ENCODE data around the gene PPL. TPM values are rescaled to one million over a fixed set of nuclear protein-coding genes. Genes with fewer than 3 reads are reported as not detected.

The PPL gene
- total and polyA plus RNA-seq, 4 donors: 19.9 to 89.0 (median 52.8) TPM

DNA sequence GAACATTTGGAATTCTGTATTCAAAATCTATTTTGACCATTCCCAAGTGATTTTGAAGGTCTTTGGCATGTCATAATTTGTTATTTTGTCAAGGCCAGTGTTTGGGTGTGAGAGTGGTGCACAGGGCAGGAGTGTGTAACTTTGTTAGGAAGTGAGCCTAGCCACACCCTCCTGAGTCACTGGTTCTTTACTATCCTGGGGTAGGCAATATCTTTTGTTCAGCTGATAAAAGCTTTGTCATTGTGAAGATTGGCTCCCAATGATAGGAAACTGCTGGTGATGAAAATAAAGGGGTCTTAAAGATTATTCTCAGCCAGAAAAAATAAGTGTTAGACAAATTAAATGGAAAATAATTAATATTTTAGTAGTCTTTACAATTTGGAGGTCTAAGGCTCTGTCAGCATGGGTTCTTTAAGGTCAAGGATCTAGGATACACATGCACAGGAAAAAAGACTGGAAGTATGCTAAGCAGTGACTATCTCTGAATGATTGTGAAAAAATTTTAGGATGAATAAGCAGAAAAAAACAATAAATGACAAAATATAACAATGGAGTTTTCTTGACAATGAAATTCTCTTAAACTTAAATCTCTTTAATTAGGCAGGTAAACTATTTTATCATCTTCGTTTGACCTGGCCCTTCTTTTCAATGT lies 84.6 kb downstream of the PPL start:
- peaks cover 7 to 18% (median 14%) of the 10 kb centered on the region in 5 donors for H3K4me1 ChIP-seq (ENCODE audit: control insufficient read depth in 5 of 5, insufficient read depth in 5 of 5, low read length in 5 of 5)
- peak overlapping the region; percentile 9 to 50 for H3K27ac ChIP-seq (ENCODE audit: low read depth in 1 of 2, low read length in 1 of 2)

GRCh38 chr16:4850211-4850610 lies 86.7 kb downstream of the PPL start:
- no peak overlapping the region for H3K4me3 ChIP-seq
- TF ChIP-seq CTCF (IDR thresholded peaks at IDR 0.05; ENCODE audit: control extremely low read depth, extremely low read depth): no peak
- no peaks in the 10 kb centered on the region for H3K9me3 ChIP-seq (ENCODE audit: control insufficient read depth in 4 of 4, insufficient read depth in 3 of 4, low read length in 3 of 4)
- peak overlapping the region in 1 of 2 donors; percentile 25 for H3K9ac ChIP-seq (ENCODE audit: insufficient read depth in 1 of 2, low read length in 2 of 2)
- H3K27me3 ChIP-seq (ENCODE audit: control insufficient read depth in 3 of 3, insufficient read depth in 3 of 3, low read length in 2 of 3): no peaks in the 10 kb centered on the region
- DNase-seq: no peak
- no peak for ATAC-seq (ENCODE audit: insufficient read depth, low FRiP score)
- peaks cover 7 to 28% (median 23%) of the 10 kb centered on the region in 5 donors for H3K4me1 ChIP-seq (ENCODE audit: control insufficient read depth in 5 of 5, insufficient read depth in 5 of 5, low read length in 5 of 5)
- peaks cover 2 to 16% (median 8%) of the 10 kb centered on the region in 4 donors for H3K36me3 ChIP-seq (ENCODE audit: control insufficient read depth in 4 of 4, insufficient read depth in 4 of 4, low read length in 4 of 4)
- 86 to 89% methylated on average over 3 of the region's 3 CpGs for WGBS, 2 donors
- no peak overlapping the region for H3K27ac ChIP-seq (ENCODE audit: low read depth in 1 of 2, low read length in 1 of 2)

More for the DNA sequence above, 84.6 kb downstream of the PPL start:
- Histone ChIP-seq H3K9ac (ENCODE audit: insufficient read depth in 1 of 2, low read length in 2 of 2) (no peak overlapping the region), H3K9me3 (ENCODE audit: control insufficient read depth in 4 of 4, insufficient read depth in 3 of 4, low read length in 3 of 4) (no peaks in the 10 kb centered on the region), H3K27me3 (ENCODE audit: control insufficient read depth in 3 of 3, insufficient read depth in 3 of 3, low read length in 2 of 3) (no peaks in the 10 kb centered on the region), H3K4me3 (no peak overlapping the region), H3K36me3 (ENCODE audit: control insufficient read depth in 4 of 4, insufficient read depth in 4 of 4, low read length in 4 of 4) (peaks cover 2 to 33% (median 18%) of the 10 kb centered on the region in 4 donors)
- 75 to 90% methylated on average over 1 of the region's 1 CpG for WGBS, 2 donors
- TF ChIP-seq CTCF (IDR thresholded peaks at IDR 0.05; ENCODE audit: control extremely low read depth, extremely low read depth): no peak
- DNase-seq: no peak
- no peak for ATAC-seq (ENCODE audit: insufficient read depth, low FRiP score)

- Histone ChIP-seq H3K4me1 (ENCODE audit: control insufficient read depth in 5 of 5, insufficient read depth in 5 of 5, low read length in 5 of 5) (peaks cover 7 to 28% (median 23%) of the 10 kb centered on the region in 5 donors), H3K36me3 (ENCODE audit: control insufficient read depth in 4 of 4, insufficient read depth in 4 of 4, low read length in 4 of 4) (peaks cover 7 to 20% (median 12%) of the 10 kb centered on the region in 4 donors), H3K4me3 (peak overlapping the region; percentile 79), H3K27ac (ENCODE audit: low read depth in 1 of 2, low read length in 1 of 2) (peak overlapping the region; percentile 98 to 99), H3K9ac (ENCODE audit: insufficient read depth in 1 of 2, low read length in 2 of 2) (peak overlapping the region; percentile 53 to 87), H3K9me3 (ENCODE audit: control insufficient read depth in 4 of 4, insufficient read depth in 3 of 4, low read length in 3 of 4) (no peaks in the 10 kb centered on the region), H3K27me3 (ENCODE audit: control insufficient read depth in 3 of 3, insufficient read depth in 3 of 3, low read length in 2 of 3) (no peaks in the 10 kb centered on the region)
- WGBS, 2 donors: 0 to 1% methylated on average over 81 to 83 of the region's 83 CpGs
- ATAC-seq (ENCODE audit: insufficient read depth, low FRiP score) (peak; percentile 8), DNase-seq (peak; percentile 57 to 64 (median 60))
- TF ChIP-seq CTCF (IDR thresholded peaks at IDR 0.05; ENCODE audit: control extremely low read depth, extremely low read depth): no peak
Observed at GRCh38 chr16:4847774-4848587, 89.0 kb downstream of the PPL start.
